Measurements from ENCODE around the gene MAD1L1.

- TF ChIP-seq CTCF (IDR thresholded peaks at IDR 0.05; ENCODE audit: low read depth, low read length, poor library complexity, severe bottlenecking): no peak
- no peak for TF ChIP-seq EZH2phosphoT487 (IDR thresholded peaks at IDR 0.05; ENCODE audit: borderline replicate concordance, low read length)
Measured at GRCh38 chr7:2051707-2052656, 180.8 kb downstream of the MAD1L1 start.
